ENCODE measurements around the gene LRRC8D. TPM values are rescaled to one million over a fixed set of nuclear protein-coding genes. Genes with fewer than 3 reads are reported as not detected.

LRRC8D gene
- total and polyA plus RNA-seq, 9 of the 15 experiments (the other 6 are each of a cell fraction or from before 2014, with no cell fraction given): 3.4 to 53.9 (median 15.9) TPM

GRCh38 chr1:89908672-89909436, 88.0 kb downstream of the LRRC8D start (continued):
- TF ChIP-seq MLX (CRISPR knock-in tag; conservative IDR thresholded peaks at IDR 0.05): no peak
- no peak for TF ChIP-seq EHMT2 (IDR thresholded peaks at IDR 0.05)
- 0 out of 2 replicates have a peak, but pooled peaks have one; percentile 14 for TF ChIP-seq POLR2AphosphoS5 (IDR thresholded peaks at IDR 0.05; ENCODE audit: control insufficient read depth, insufficient read depth, low read depth, low read length)
- no peak for TF ChIP-seq ATF1 (CRISPR knock-in tag; IDR thresholded peaks at IDR 0.05)
- TF ChIP-seq ATF1 (tag; IDR thresholded peaks at IDR 0.05): no peak
- peak; percentile 53; the same call in 1 of the 2 replicates for TF ChIP-seq SOX6 (IDR thresholded peaks at IDR 0.05)
- no peak for TF ChIP-seq ZNF41 (CRISPR knock-in tag; conservative IDR thresholded peaks at IDR 0.05)
- TF ChIP-seq NEUROD1 (IDR thresholded peaks at IDR 0.05; ENCODE audit: borderline replicate concordance, low read depth, low read length, partially characterized antibody): no peak
- TF ChIP-seq PBX2 (CRISPR knock-in tag; IDR thresholded peaks at IDR 0.05; ENCODE audit: low read depth): no peak
- peak; percentile 91 for TF ChIP-seq PBX2 (tag; conservative IDR thresholded peaks at IDR 0.05; ENCODE audit: low read depth)
- TF ChIP-seq U2AF1 (optimal IDR thresholded peaks at IDR 0.05; ENCODE audit: low read depth, low read length): no peak
- TF ChIP-seq ZNF311 (CRISPR knock-in tag; IDR thresholded peaks at IDR 0.05): no peak
- peak; percentile 34; the same call in 1 of the 2 replicates for TF ChIP-seq DPF2 (IDR thresholded peaks at IDR 0.05)
- 0 out of 2 replicates have a peak, but pooled peaks have one; percentile 47 for TF ChIP-seq ZNF766 (CRISPR knock-in tag; conservative IDR thresholded peaks at IDR 0.05)
- TF ChIP-seq ATF3 (IDR thresholded peaks at IDR 0.05): 0 out of 2 replicates have a peak, but pooled peaks have one; percentile 16
- TF ChIP-seq ATF3 (CRISPR knock-in tag; conservative IDR thresholded peaks at IDR 0.05): no peak
- peak; percentile 30; the same call in 1 of the 2 replicates for TF ChIP-seq ZNF175 (CRISPR knock-in tag; IDR thresholded peaks at IDR 0.05; ENCODE audit: low read depth)
- peak; percentile 10; the same call in 1 of the 2 replicates for TF ChIP-seq SPI1 (IDR thresholded peaks at IDR 0.05; ENCODE audit: borderline replicate concordance, low read depth, low read length)
- TF ChIP-seq MEF2D (tag; conservative IDR thresholded peaks at IDR 0.05; ENCODE audit: low read depth): 0 out of 2 replicates have a peak, but pooled peaks have one; percentile 20
- TF ChIP-seq CTBP1 (IDR thresholded peaks at IDR 0.05; ENCODE audit: borderline replicate concordance): no peak; the same call in 1 of the 2 replicates
- TF ChIP-seq FOXA3 (CRISPR knock-in tag; conservative IDR thresholded peaks at IDR 0.05 in 1 of 2, IDR thresholded peaks at IDR 0.05 in 1 of 2): peak in 1 of 2 experiments; percentile 30; a peak in 1 of 4 replicates
- 0 out of 2 replicates have a peak, but pooled peaks have one; percentile 22 for TF ChIP-seq ELF2 (CRISPR knock-in tag; IDR thresholded peaks at IDR 0.05)
- peak; percentile 33; the same call in 1 of the 2 replicates for TF ChIP-seq EGR1 (conservative IDR thresholded peaks at IDR 0.05)
- TF ChIP-seq FOXA1 (IDR thresholded peaks at IDR 0.05; ENCODE audit: borderline replicate concordance): no peak
